Measurements from ENCODE around the gene GCHFR. TPM values are rescaled to one million over a fixed set of nuclear protein-coding genes. Genes with fewer than 3 reads are reported as not detected.

The GCHFR gene
- total RNA-seq, 1 experiment from 2014 or later: 7.1 TPM

- Histone ChIP-seq H3K27ac (ENCODE audit: low read depth, low read length, poor library complexity, severe bottlenecking) (no peak overlapping the region), H3K36me3 (ENCODE audit: insufficient read depth, low read length, poor library complexity, severe bottlenecking) (peaks cover 33% of the 10 kb centered on the region), H3K4me1 (ENCODE audit: insufficient read depth, low read length, poor library complexity, severe bottlenecking) (no peaks in the 10 kb centered on the region), H3K27me3 (replicated peaks; ENCODE audit: insufficient read depth, low read depth, low read length, poor library complexity) (no peaks in the 10 kb centered on the region), H3K4me3 (ENCODE audit: low read depth, low read length, poor library complexity, severe bottlenecking) (no peak overlapping the region), H3K9me3 (ENCODE audit: low read depth, low read length, poor library complexity, severe bottlenecking) (no peaks in the 10 kb centered on the region)
- TF ChIP-seq EZH2 (IDR thresholded peaks at IDR 0.05; ENCODE audit: borderline replicate concordance, low read depth, low read length, poor library complexity, severe bottlenecking) (no peak), CTCF (conservative IDR thresholded peaks at IDR 0.05; ENCODE audit: low read depth, low read length) (no peak)
- DNase-seq (ENCODE audit: low spot score): no peak
- POLR2A ChIA-PET (ENCODE audit: low non-redundant PET): no interaction called here
- CTCF ChIA-PET: no interaction called here
- intact Hi-C loops (cut with micrococcal nuclease; ENCODE audit: unreplicated experiment): no loop called here
- BruUV-seq (replicated peaks): no TSS peak
These were observed 11.1 kb downstream of the GCHFR start for GRCh38 chr15:40775007-40775406.

- intact Hi-C loops (cut with micrococcal nuclease; ENCODE audit: unreplicated experiment): no loop called here
- no peak overlapping the region for H3K27ac ChIP-seq (ENCODE audit: low read depth, low read length, poor library complexity, severe bottlenecking)
- H3K4me1 ChIP-seq (ENCODE audit: insufficient read depth, low read length, poor library complexity, severe bottlenecking): no peaks in the 10 kb centered on the region
- no TSS peak for BruUV-seq (replicated peaks)
- H3K4me3 ChIP-seq (ENCODE audit: low read depth, low read length, poor library complexity, severe bottlenecking): no peak overlapping the region
- no peak for DNase-seq (ENCODE audit: low spot score)
- POLR2A ChIA-PET (ENCODE audit: low non-redundant PET): no interaction called here
- TF ChIP-seq CTCF (conservative IDR thresholded peaks at IDR 0.05; ENCODE audit: low read depth, low read length): no peak
- no peak for TF ChIP-seq EZH2 (IDR thresholded peaks at IDR 0.05; ENCODE audit: borderline replicate concordance, low read depth, low read length, poor library complexity, severe bottlenecking)
- CTCF ChIA-PET: no interaction called here
- no peaks in the 10 kb centered on the region for H3K27me3 ChIP-seq (replicated peaks; ENCODE audit: insufficient read depth, low read depth, low read length, poor library complexity)
- H3K9me3 ChIP-seq (ENCODE audit: low read depth, low read length, poor library complexity, severe bottlenecking): no peaks in the 10 kb centered on the region
- H3K36me3 ChIP-seq (ENCODE audit: insufficient read depth, low read length, poor library complexity, severe bottlenecking): peaks cover 33% of the 10 kb centered on the region
These were observed 12.1 kb downstream of the GCHFR start for GRCh38 chr15:40775740-40776536.

GRCh38 chr15:40776537-40777141 is 12.8 kb downstream of the GCHFR start:
- POLR2A ChIA-PET (ENCODE audit: low non-redundant PET): no interaction called here
- TF ChIP-seq CTCF (conservative IDR thresholded peaks at IDR 0.05; ENCODE audit: low read depth, low read length) (no peak), EZH2 (IDR thresholded peaks at IDR 0.05; ENCODE audit: borderline replicate concordance, low read depth, low read length, poor library complexity, severe bottlenecking) (no peak)
- Histone ChIP-seq H3K27ac (ENCODE audit: low read depth, low read length, poor library complexity, severe bottlenecking) (no peak overlapping the region), H3K36me3 (ENCODE audit: insufficient read depth, low read length, poor library complexity, severe bottlenecking) (peaks cover 33% of the 10 kb centered on the region), H3K27me3 (replicated peaks; ENCODE audit: insufficient read depth, low read depth, low read length, poor library complexity) (no peaks in the 10 kb centered on the region), H3K9me3 (ENCODE audit: low read depth, low read length, poor library complexity, severe bottlenecking) (no peaks in the 10 kb centered on the region), H3K4me3 (ENCODE audit: low read depth, low read length, poor library complexity, severe bottlenecking) (no peak overlapping the region), H3K4me1 (ENCODE audit: insufficient read depth, low read length, poor library complexity, severe bottlenecking) (no peaks in the 10 kb centered on the region)
- CTCF ChIA-PET: no interaction called here
- no TSS peak for BruUV-seq (replicated peaks)
- no peak for DNase-seq (ENCODE audit: low spot score)
- intact Hi-C loops (cut with micrococcal nuclease; ENCODE audit: unreplicated experiment): no loop called here
